Measurements from ENCODE around the gene SNX8.
A peak's percentile ranks its signal among the peaks of the same experiment; 100 is the strongest.
"Not testable (repeated sequence)": the region's sequence is repeated elsewhere in the genome, so short reads cannot be mapped to it uniquely, and the experiment has no call there.

Gene SNX8

GRCh38 chr7:2270495-2270894 lies 43.7 kb downstream of the SNX8 start:
- Mint-ChIP-seq H3K4me1 (ENCODE audit: low read depth) (no peaks in the 10 kb centered on the region), H3K9me3 (no peaks in the 10 kb centered on the region), H3K27me3 (ENCODE audit: low read depth) (no peaks in the 10 kb centered on the region), H3K27ac (no peak overlapping the region), H3K4me3 (no peak overlapping the region), H3K36me3 (ENCODE audit: low read depth) (no peaks in the 10 kb centered on the region)

- Mint-ChIP-seq H3K4me1 (ENCODE audit: low read depth) (no peaks in the 10 kb centered on the region), H3K9me3 (no peaks in the 10 kb centered on the region), H3K27ac (no peak overlapping the region), H3K36me3 (ENCODE audit: low read depth) (no peaks in the 10 kb centered on the region), H3K27me3 (ENCODE audit: low read depth) (no peaks in the 10 kb centered on the region), H3K4me3 (no peak overlapping the region)
Observed at GRCh38 chr7:2269991-2270460, 44.2 kb downstream of the SNX8 start.

GRCh38 chr7:2269089-2269990 lies 44.9 kb downstream of the SNX8 start:
- H3K4me1 Mint-ChIP-seq (ENCODE audit: low read depth); H3K27me3 Mint-ChIP-seq (ENCODE audit: low read depth); H3K27ac Mint-ChIP-seq: not testable (repeated sequence)

GRCh38 chr7:2266911-2267310 lies 47.3 kb downstream of the SNX8 start:
- Mint-ChIP-seq H3K36me3 (ENCODE audit: low read depth) (peaks cover 1% of the 10 kb centered on the region), H3K4me1 (ENCODE audit: low read depth) (peaks cover under 1% of the 10 kb centered on the region), H3K27me3 (ENCODE audit: low read depth) (no peaks in the 10 kb centered on the region), H3K27ac (no peak overlapping the region), H3K9me3 (no peaks in the 10 kb centered on the region), H3K4me3 (no peak overlapping the region)

More at GRCh38 chr7:2269089-2269990, 44.9 kb downstream of the SNX8 start:
- H3K36me3 Mint-ChIP-seq (ENCODE audit: low read depth); H3K9me3 Mint-ChIP-seq; H3K4me3 Mint-ChIP-seq: not testable (repeated sequence)

GRCh38 chr7:2264158-2264557 lies 50.1 kb downstream of the SNX8 start:
- no peaks in the 10 kb centered on the region for H3K27me3 Mint-ChIP-seq (ENCODE audit: low read depth)
- peaks cover 6% of the 10 kb centered on the region for H3K4me1 Mint-ChIP-seq (ENCODE audit: low read depth)
- H3K9me3 Mint-ChIP-seq = no peaks in the 10 kb centered on the region
- H3K27ac Mint-ChIP-seq = no peak overlapping the region
- peaks cover 1% of the 10 kb centered on the region for H3K36me3 Mint-ChIP-seq (ENCODE audit: low read depth)
- H3K4me3 Mint-ChIP-seq = no peak overlapping the region

- Mint-ChIP-seq H3K27ac (no peak overlapping the region), H3K9me3 (no peaks in the 10 kb centered on the region), H3K27me3 (ENCODE audit: low read depth) (no peaks in the 10 kb centered on the region), H3K4me3 (no peak overlapping the region), H3K4me1 (ENCODE audit: low read depth) (peaks cover 6% of the 10 kb centered on the region), H3K36me3 (ENCODE audit: low read depth) (peaks cover 1% of the 10 kb centered on the region)
Observed at GRCh38 chr7:2263176-2263575, 51.1 kb downstream of the SNX8 start.

- H3K36me3 Mint-ChIP-seq (ENCODE audit: low read depth) = peaks cover 1% of the 10 kb centered on the region
- no peaks in the 10 kb centered on the region for H3K27me3 Mint-ChIP-seq (ENCODE audit: low read depth)
- peak overlapping the region; percentile 19 for H3K4me3 Mint-ChIP-seq
- H3K4me1 Mint-ChIP-seq (ENCODE audit: low read depth) = peaks cover 6% of the 10 kb centered on the region
- no peaks in the 10 kb centered on the region for H3K9me3 Mint-ChIP-seq
- peak overlapping the region; percentile 54 for H3K27ac Mint-ChIP-seq
Observed at GRCh38 chr7:2261611-2262010, 52.6 kb downstream of the SNX8 start.

- peaks cover 1% of the 10 kb centered on the region for H3K36me3 Mint-ChIP-seq (ENCODE audit: low read depth)
- H3K4me1 Mint-ChIP-seq (ENCODE audit: low read depth) = peaks cover 6% of the 10 kb centered on the region
- no peaks in the 10 kb centered on the region for H3K27me3 Mint-ChIP-seq (ENCODE audit: low read depth)
- H3K4me3 Mint-ChIP-seq = no peak overlapping the region
- no peak overlapping the region for H3K27ac Mint-ChIP-seq
- no peaks in the 10 kb centered on the region for H3K9me3 Mint-ChIP-seq
Observed at GRCh38 chr7:2260820-2261219, 53.4 kb downstream of the SNX8 start.

GRCh38 chr7:2259480-2259879 lies 54.8 kb downstream of the SNX8 start:
- H3K4me1 Mint-ChIP-seq (ENCODE audit: low read depth) = peaks cover 9% of the 10 kb centered on the region
- peaks cover 1% of the 10 kb centered on the region for H3K36me3 Mint-ChIP-seq (ENCODE audit: low read depth)
- H3K4me3 Mint-ChIP-seq = no peak overlapping the region
- H3K9me3 Mint-ChIP-seq = no peaks in the 10 kb centered on the region
- H3K27ac Mint-ChIP-seq = no peak overlapping the region
- H3K27me3 Mint-ChIP-seq (ENCODE audit: low read depth) = no peaks in the 10 kb centered on the region

- Mint-ChIP-seq H3K9me3 (no peaks in the 10 kb centered on the region), H3K27ac (no peak overlapping the region), H3K4me1 (ENCODE audit: low read depth) (peaks cover 9% of the 10 kb centered on the region), H3K36me3 (ENCODE audit: low read depth) (no peaks in the 10 kb centered on the region), H3K4me3 (no peak overlapping the region), H3K27me3 (ENCODE audit: low read depth) (no peaks in the 10 kb centered on the region)
Observed at GRCh38 chr7:2258661-2259365, 55.4 kb downstream of the SNX8 start.

- H3K9me3 Mint-ChIP-seq = no peaks in the 10 kb centered on the region
- no peaks in the 10 kb centered on the region for H3K36me3 Mint-ChIP-seq (ENCODE audit: low read depth)
- peaks cover 9% of the 10 kb centered on the region for H3K4me1 Mint-ChIP-seq (ENCODE audit: low read depth)
- no peak overlapping the region for H3K4me3 Mint-ChIP-seq
- no peak overlapping the region for H3K27ac Mint-ChIP-seq
- no peaks in the 10 kb centered on the region for H3K27me3 Mint-ChIP-seq (ENCODE audit: low read depth)
Observed at GRCh38 chr7:2257651-2258050, 56.6 kb downstream of the SNX8 start.

GRCh38 chr7:2257046-2257551 lies 57.1 kb downstream of the SNX8 start:
- no peaks in the 10 kb centered on the region for H3K27me3 Mint-ChIP-seq (ENCODE audit: low read depth)
- no peaks in the 10 kb centered on the region for H3K36me3 Mint-ChIP-seq (ENCODE audit: low read depth)
- H3K4me1 Mint-ChIP-seq (ENCODE audit: low read depth) = peaks cover 9% of the 10 kb centered on the region
- H3K4me3 Mint-ChIP-seq = no peak overlapping the region
- no peaks in the 10 kb centered on the region for H3K9me3 Mint-ChIP-seq
- no peak overlapping the region for H3K27ac Mint-ChIP-seq

- no peaks in the 10 kb centered on the region for H3K9me3 Mint-ChIP-seq
- no peak overlapping the region for H3K27ac Mint-ChIP-seq
- no peaks in the 10 kb centered on the region for H3K36me3 Mint-ChIP-seq (ENCODE audit: low read depth)
- H3K4me1 Mint-ChIP-seq (ENCODE audit: low read depth) = peaks cover 4% of the 10 kb centered on the region
- H3K27me3 Mint-ChIP-seq (ENCODE audit: low read depth) = no peaks in the 10 kb centered on the region
- no peak overlapping the region for H3K4me3 Mint-ChIP-seq
Observed at GRCh38 chr7:2256306-2257045, 57.8 kb downstream of the SNX8 start.

Data from T-helper 1 cell treated with Interleukin-12 subunit alpha and Interleukin-12 subunit beta and Interleukin-4 antibody, amounts not matched to agents 30 μg/mL and 1 μg/mL, for 36 hours (primary cell).